ENCODE results near the gene FRMD4A.

- TF ChIP-seq RAD21 (IDR thresholded peaks at IDR 0.05; ENCODE audit: low read depth) (no peak), EP300 (IDR thresholded peaks at IDR 0.05; ENCODE audit: borderline replicate concordance) (no peak), CREB1 (IDR thresholded peaks at IDR 0.05; ENCODE audit: low read depth) (no peak), YY1 (IDR thresholded peaks at IDR 0.05; ENCODE audit: low read depth) (no peak), TAF1 (IDR thresholded peaks at IDR 0.05; ENCODE audit: low read depth) (no peak), TCF12 (IDR thresholded peaks at IDR 0.05; ENCODE audit: low read depth) (no peak)
- TF ChIP-seq, protein P1, sequence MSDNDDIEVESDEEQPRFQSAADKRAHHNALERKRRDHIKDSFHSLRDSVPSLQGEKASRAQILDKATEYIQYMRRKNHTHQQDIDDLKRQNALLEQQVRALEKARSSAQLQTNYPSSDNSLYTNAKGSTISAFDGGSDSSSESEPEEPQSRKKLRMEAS (IDR thresholded peaks at IDR 0.05) = no peak
Observed at GRCh38 chr10:13624630-13625029, 706.1 kb downstream of the FRMD4A start.

Measured in Ishikawa (cell line).